Kidney (tissue), 14 donors: ENCODE results near the gene CTSL. TPM values are rescaled to one million over a fixed set of nuclear protein-coding genes. Genes with fewer than 3 reads are reported as not detected.

ENCODE experiments used
- DNase-seq, 5 donors: peaks; one replicate each; pipeline ENCODE4 v3.0.0-alpha.2; 2013 to 2020
- FAIRE-seq: peaks from 2 replicates; lab custom pipeline; 2012; peaks lifted over from hg19 to GRCh38; lab: Jason Lieb, UNC
- H3K27ac ChIP-seq, 2 donors: one replicate each; pipeline ENCODE4 v1.7.0; 2013; ENCODE audit warnings: low read depth in 2 of 2, low read length in 2 of 2, inconsistent platforms in 1 of 2
- H3K27me3 ChIP-seq: one replicate; pipeline ENCODE4 v1.7.1; 2013; ENCODE audit warnings: low read length, inconsistent platforms; ENCODE audit not compliant: control insufficient read depth, insufficient read depth
- H3K36me3 ChIP-seq, 3 donors: one replicate each; pipeline versions ENCODE4 v1.7.0 to v1.7.1; 2013; ENCODE audit warnings: low read length in 3 of 3, control low read depth in 1 of 3, inconsistent platforms in 1 of 3; ENCODE audit not compliant: insufficient read depth in 3 of 3, control insufficient read depth in 2 of 3
- H3K4me1 ChIP-seq, 3 donors: one replicate each; pipeline versions ENCODE4 v1.7.0 to v1.7.1; 2013; ENCODE audit warnings: low read length in 3 of 3, inconsistent platforms in 1 of 3, low read depth in 1 of 3; ENCODE audit not compliant: control insufficient read depth in 2 of 3, insufficient read depth in 2 of 3
- H3K4me3 ChIP-seq, 3 donors: one replicate each; pipeline versions ENCODE4 v1.7.0 to v1.8.1; 2013; ENCODE audit warnings: low read length in 3 of 3, control low read depth in 1 of 3, inconsistent platforms in 1 of 3
- H3K9ac ChIP-seq, 3 donors: one replicate each; pipeline versions ENCODE4 v1.7.0 to v1.7.1; 2013; ENCODE audit warnings: low read length in 3 of 3, control low read depth in 1 of 3, inconsistent platforms in 1 of 3
- H3K9me3 ChIP-seq, 3 donors: one replicate each; pipeline versions ENCODE4 v1.7.0 to v1.7.1; 2013; ENCODE audit warnings: low read length in 3 of 3, control low read depth in 1 of 3, inconsistent platforms in 1 of 3; ENCODE audit not compliant: control insufficient read depth in 2 of 3, insufficient read depth in 1 of 3
- intact Hi-C: fragments of 100-400 bp; cut with DNase I; formaldehyde crosslinking; loops from one replicate; pipeline ENCODE4 v1.11.1; 2022
- polyA plus RNA-seq: library from polyadenylated mRNA; stranded (reverse); fragments of 350-450 nt; fragmentation: Illumina TruSeq; extraction: RNeasy Lipid Tissue Mini Kit (QIAGEN cat#74804); gene quantifications from one replicate; pipeline ENCODE4 v1.2.3, GENCODE V29; 2014; ENCODE audit warnings: low read depth, low replicate concordance; ENCODE audit not compliant: insufficient read depth
- total RNA-seq: library from RNA; stranded (reverse); fragmentation: NEBNext Ultra II Directional; extraction: Animal tissue kit (Norgen Biotek cat#: 25700); gene quantifications from one replicate; pipeline ENCODE4 v1.2.1, GENCODE V29; 2021
- TF ChIP-seq, protein P1 (sequence below): IDR thresholded peaks from 3 replicates; pipeline ENCODE4 v1.5.1; 2012; ENCODE audit warnings: mild to moderate bottlenecking, moderate library complexity, borderline replicate concordance; ENCODE audit not compliant: insufficient read depth; ENCODE audit errors: extremely low read depth
- donor health status: control.
- donor health status: control.
- donor health status: control.
- donor health status: control.
- donor health status: control.
- donor health status: DM: yes; HTN: yes; CAD: no.
- donor health status: Normal renal cell carcinoma (clear cell type).

Gene CTSL
- total and polyA plus RNA-seq, 2 donors from 2014 or later = 139 to 237 TPM

DNA sequence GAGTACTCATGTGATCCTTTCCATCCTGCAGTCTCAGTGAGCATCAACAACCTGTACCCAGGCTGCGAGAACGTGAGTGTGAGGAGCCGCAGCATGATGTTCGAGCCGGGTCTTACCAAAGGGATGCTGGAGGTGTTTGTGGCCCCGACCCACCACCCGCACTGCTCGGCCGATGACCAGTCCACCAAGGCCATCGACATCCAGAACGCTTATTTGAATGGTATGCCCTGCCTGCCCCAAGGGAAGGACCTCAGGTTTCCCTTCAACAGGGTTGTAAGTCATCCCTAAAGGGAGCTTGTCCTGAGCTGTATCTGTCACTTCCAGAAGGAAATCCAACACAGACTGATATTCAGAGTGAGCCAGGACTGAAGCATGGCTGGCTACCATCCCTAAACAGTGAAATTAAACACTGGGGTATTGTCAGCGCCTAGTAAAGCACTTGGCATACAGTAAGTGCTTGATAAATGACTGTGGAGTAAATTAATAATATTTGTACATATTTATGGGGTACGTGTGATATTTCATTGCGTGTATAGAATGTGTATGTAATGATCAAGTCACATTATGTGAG, 39.3 kb upstream of the CTSL start:
- H3K4me1 ChIP-seq = peaks cover 0 to 15% (median 7%) of the 10 kb centered on the region in 3 donors
- H3K36me3 ChIP-seq = peaks cover 4 to 7% (median 6%) of the 10 kb centered on the region in 3 donors
- no peak for DNase-seq
- H3K27ac ChIP-seq = no peak overlapping the region
- no peak for FAIRE-seq
- H3K9me3 ChIP-seq = no peaks in the 10 kb centered on the region
- no peak overlapping the region for H3K4me3 ChIP-seq
- intact Hi-C loops = no loop called here
- H3K27me3 ChIP-seq = no peaks in the 10 kb centered on the region
- TF ChIP-seq, protein P1, sequence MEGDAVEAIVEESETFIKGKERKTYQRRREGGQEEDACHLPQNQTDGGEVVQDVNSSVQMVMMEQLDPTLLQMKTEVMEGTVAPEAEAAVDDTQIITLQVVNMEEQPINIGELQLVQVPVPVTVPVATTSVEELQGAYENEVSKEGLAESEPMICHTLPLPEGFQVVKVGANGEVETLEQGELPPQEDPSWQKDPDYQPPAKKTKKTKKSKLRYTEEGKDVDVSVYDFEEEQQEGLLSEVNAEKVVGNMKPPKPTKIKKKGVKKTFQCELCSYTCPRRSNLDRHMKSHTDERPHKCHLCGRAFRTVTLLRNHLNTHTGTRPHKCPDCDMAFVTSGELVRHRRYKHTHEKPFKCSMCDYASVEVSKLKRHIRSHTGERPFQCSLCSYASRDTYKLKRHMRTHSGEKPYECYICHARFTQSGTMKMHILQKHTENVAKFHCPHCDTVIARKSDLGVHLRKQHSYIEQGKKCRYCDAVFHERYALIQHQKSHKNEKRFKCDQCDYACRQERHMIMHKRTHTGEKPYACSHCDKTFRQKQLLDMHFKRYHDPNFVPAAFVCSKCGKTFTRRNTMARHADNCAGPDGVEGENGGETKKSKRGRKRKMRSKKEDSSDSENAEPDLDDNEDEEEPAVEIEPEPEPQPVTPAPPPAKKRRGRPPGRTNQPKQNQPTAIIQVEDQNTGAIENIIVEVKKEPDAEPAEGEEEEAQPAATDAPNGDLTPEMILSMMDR = no peak
- H3K9ac ChIP-seq = no peak overlapping the region

DNA sequence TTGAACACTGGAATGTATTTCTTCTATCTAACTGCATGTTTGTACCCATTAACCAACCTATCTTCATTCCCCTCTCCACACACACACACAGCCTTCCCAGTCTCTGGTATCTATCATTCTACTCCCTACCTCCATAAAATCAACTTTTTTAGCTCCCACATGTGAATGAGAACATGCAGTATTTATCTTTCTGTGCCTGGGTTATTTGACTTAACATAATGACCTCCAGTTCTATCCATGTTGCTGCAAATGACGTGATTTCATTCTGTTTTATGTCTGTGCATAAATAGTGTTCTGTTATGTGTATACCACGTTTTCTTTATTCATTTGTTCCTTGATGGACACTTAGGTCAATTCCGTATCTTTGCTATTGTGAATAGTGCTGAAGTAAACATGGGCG, 38.7 kb upstream of the CTSL start:
- Histone ChIP-seq H3K9me3 (no peaks in the 10 kb centered on the region), H3K36me3 (peaks cover 2 to 6% (median 4%) of the 10 kb centered on the region in 3 donors), H3K27ac (no peak overlapping the region), H3K4me3 (no peak overlapping the region), H3K9ac (no peak overlapping the region), H3K4me1 (peaks cover 0 to 15% (median 7%) of the 10 kb centered on the region in 3 donors), H3K27me3 (no peaks in the 10 kb centered on the region)
- no peak for DNase-seq
- TF ChIP-seq, protein P1 = no peak
- intact Hi-C loops = no loop called here
- no peak for FAIRE-seq

DNA sequence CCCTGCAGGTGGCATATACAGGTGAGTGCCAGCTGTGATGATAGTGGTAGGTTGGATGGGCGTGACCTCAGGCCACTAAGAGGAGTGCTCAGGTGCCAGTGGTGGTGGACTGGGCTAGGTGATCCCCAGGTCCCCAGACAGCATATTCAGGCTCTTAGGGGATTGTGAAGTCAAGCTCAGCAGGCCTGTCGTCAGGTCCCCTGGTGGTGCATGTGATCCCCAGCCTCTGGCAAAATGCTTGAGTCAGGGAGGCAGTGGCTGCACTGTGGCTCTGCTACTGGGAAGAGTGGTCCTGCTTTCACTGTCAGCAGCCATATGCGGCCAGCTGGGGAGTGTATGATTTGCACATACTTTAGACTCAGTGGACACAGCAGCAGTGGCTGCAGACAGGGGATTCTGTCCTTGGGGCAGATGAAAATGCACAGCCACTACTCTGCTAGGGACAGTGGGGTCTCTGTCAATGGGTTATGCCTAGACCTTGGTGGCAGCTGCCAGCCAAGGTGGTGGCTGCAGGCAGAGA, 31.6 kb upstream of the CTSL start:
- FAIRE-seq = no peak

More for the DNA sequence above, 31.6 kb upstream of the CTSL start:
- H3K4me1 ChIP-seq = no peaks in the 10 kb centered on the region
- H3K27me3 ChIP-seq = no peaks in the 10 kb centered on the region
- H3K27ac ChIP-seq = no peak overlapping the region
- no peaks in the 10 kb centered on the region for H3K9me3 ChIP-seq
- TF ChIP-seq, protein P1 = no peak
- intact Hi-C loops = no loop called here
- H3K36me3 ChIP-seq = peaks cover 4 to 38% (median 14%) of the 10 kb centered on the region in 3 donors
- no peak overlapping the region for H3K9ac ChIP-seq
- no peak overlapping the region for H3K4me3 ChIP-seq
- no peak for DNase-seq
